ENCODE measurements around the gene DCBLD1. TPM values are rescaled to one million over a fixed set of nuclear protein-coding genes. Genes with fewer than 3 reads are reported as not detected.

The DCBLD1 gene
- total and polyA plus RNA-seq, 2 of the 13 experiments (the other 11 are each of a cell fraction or from before 2014, with no cell fraction given) = 23.2 to 41.5 TPM

- TF ChIP-seq PRDM4 (CRISPR knock-in tag; IDR thresholded peaks at IDR 0.05; ENCODE audit: borderline replicate concordance) = no peak
- no peak for TF ChIP-seq KLF11 (CRISPR knock-in tag; IDR thresholded peaks at IDR 0.05)
- peak; percentile 95 for TF ChIP-seq ARID5B (CRISPR knock-in tag; IDR thresholded peaks at IDR 0.05)
- TF ChIP-seq NFIB (CRISPR knock-in tag; IDR thresholded peaks at IDR 0.05; ENCODE audit: borderline replicate concordance) = no peak
- peak; percentile 49; the same call in 1 of the 2 replicates for TF ChIP-seq RERE (CRISPR knock-in tag; IDR thresholded peaks at IDR 0.05; ENCODE audit: low read depth)
- no peak for TF ChIP-seq ZFP41 (CRISPR knock-in tag; IDR thresholded peaks at IDR 0.05; ENCODE audit: borderline replicate concordance)
- TF ChIP-seq ARID2 (CRISPR knock-in tag; IDR thresholded peaks at IDR 0.05; ENCODE audit: borderline replicate concordance) = no peak; the same call in 1 of the 2 replicates
- no peak for TF ChIP-seq HOXA9 (CRISPR knock-in tag; IDR thresholded peaks at IDR 0.05; ENCODE audit: borderline replicate concordance)
- peak; percentile 58; the same call in 1 of the 2 replicates for TF ChIP-seq KAT8 (CRISPR knock-in tag; IDR thresholded peaks at IDR 0.05)
- TF ChIP-seq ZNF510 (CRISPR knock-in tag; IDR thresholded peaks at IDR 0.05; ENCODE audit: low read depth) = 0 out of 2 replicates have a peak, but pooled peaks have one; percentile 28
- peak; percentile 97 for TF ChIP-seq HNF4A (CRISPR knock-in tag; IDR thresholded peaks at IDR 0.05)
- no peak for TF ChIP-seq BCL3 (CRISPR knock-in tag; IDR thresholded peaks at IDR 0.05)
- peak; percentile 63; the same call in 1 of the 2 replicates for TF ChIP-seq BORCS8-MEF2B (CRISPR knock-in tag; IDR thresholded peaks at IDR 0.05)
Measured at GRCh38 chr6:117477988-117478852, 4.3 kb upstream of the DCBLD1 start (continued).
